ENCODE results near the gene USH1G. TPM values are rescaled to one million over a fixed set of nuclear protein-coding genes. Genes with fewer than 3 reads are reported as not detected.
A peak's percentile ranks its signal among the peaks of the same experiment; 100 is the strongest.
"Not testable (repeated sequence)": the region's sequence is repeated elsewhere in the genome, so short reads cannot be mapped to it uniquely, and the experiment has no call there.

USH1G gene
- total RNA-seq, 1 donor from 2014 or later, result not detected

- intact Hi-C loops (cut with DNase I), result no loop called here
- ATAC-seq (no peak), DNase-seq (ENCODE audit: missing footprints) (no peak)
Observed at GRCh38 chr17:74918906-74919305, 4.1 kb downstream of the USH1G start.

- no peak for ATAC-seq
- intact Hi-C loops (cut with DNase I), result no loop called here
- no peak for DNase-seq (ENCODE audit: missing footprints)
Observed at GRCh38 chr17:74917430-74917829, 5.6 kb downstream of the USH1G start.

GRCh38 chr17:74916851-74917199 is 6.2 kb downstream of the USH1G start:
- ATAC-seq (no peak), DNase-seq (ENCODE audit: missing footprints) (no peak)
- intact Hi-C loops (cut with DNase I), result no loop called here

- DNase-seq (ENCODE audit: missing footprints) (no peak), ATAC-seq (no peak)
- intact Hi-C loops (cut with DNase I), result no loop called here
Observed at GRCh38 chr17:74916136-74916850, 6.8 kb downstream of the USH1G start.

GRCh38 chr17:74911423-74911822 is 11.6 kb downstream of the USH1G start:
- DNase-seq (ENCODE audit: missing footprints); intact Hi-C loops (cut with DNase I); ATAC-seq: not testable (repeated sequence)

GRCh38 chr17:74909097-74909496 is 14.0 kb downstream of the USH1G start:
- intact Hi-C loops (cut with DNase I); ATAC-seq; DNase-seq (ENCODE audit: missing footprints): not testable (repeated sequence)

- no peak for DNase-seq (ENCODE audit: missing footprints)
- no peak for ATAC-seq
- intact Hi-C loops (cut with DNase I), result no loop called here
Observed at GRCh38 chr17:74907012-74907411, 16.0 kb downstream of the USH1G start.

- ATAC-seq; intact Hi-C loops (cut with DNase I); DNase-seq (ENCODE audit: missing footprints): not testable (repeated sequence)
Observed at GRCh38 chr17:74906214-74906793, 16.8 kb downstream of the USH1G start.

- intact Hi-C loops (cut with DNase I), result no loop called here
- DNase-seq (ENCODE audit: missing footprints) (no peak), ATAC-seq (no peak)
Observed at GRCh38 chr17:74904687-74905409, 18.2 kb downstream of the USH1G start.

- intact Hi-C loops (cut with DNase I), result no loop called here
- ATAC-seq (no peak), DNase-seq (ENCODE audit: missing footprints) (no peak)
Observed at GRCh38 chr17:74903671-74904070, 19.4 kb downstream of the USH1G start.

- ATAC-seq (no peak), DNase-seq (ENCODE audit: missing footprints) (no peak)
- intact Hi-C loops (cut with DNase I), result no loop called here
Observed at GRCh38 chr17:74903034-74903433, 20.0 kb downstream of the USH1G start.

- ATAC-seq, result no peak
- DNase-seq (ENCODE audit: missing footprints), result no peak
- intact Hi-C loops (cut with DNase I), result no loop called here
Observed at GRCh38 chr17:74901353-74902135, 21.5 kb downstream of the USH1G start.

- ATAC-seq, result no peak
- intact Hi-C loops (cut with DNase I), result no loop called here
- no peak for DNase-seq (ENCODE audit: missing footprints)
Observed at GRCh38 chr17:74900208-74900607, 22.8 kb downstream of the USH1G start.

GRCh38 chr17:74898376-74898946 is 24.6 kb downstream of the USH1G start:
- intact Hi-C loops (cut with DNase I), result no loop called here
- ATAC-seq (no peak), DNase-seq (ENCODE audit: missing footprints) (no peak)

GRCh38 chr17:74893936-74894671 is 29.0 kb downstream of the USH1G start:
- no peak for ATAC-seq
- intact Hi-C loops (cut with DNase I), result no loop called here
- no peak for DNase-seq (ENCODE audit: missing footprints)

GRCh38 chr17:74892974-74893911 is 29.8 kb downstream of the USH1G start, which contains the start of gene FADS6:
TSS of gene FADS6 (minus strand) at chr17:74893633. CDS start at chr17:74893595, 38 bp downstream.
- DNase-seq (ENCODE audit: missing footprints) (no peak), ATAC-seq (peak; percentile 30)
- intact Hi-C loops (cut with DNase I), result no loop called here
